NCI-H2196 (cell line): ENCODE measurements around the gene LBHD1.
"Not testable (repeated sequence)": the region's sequence is repeated elsewhere in the genome, so short reads cannot be mapped to it uniquely, and the experiment has no call there.

Experiments used
- DNase-seq: peaks from one replicate; lab custom pipeline; 2025; ENCODE audit not compliant: unreplicated experiment; lab: John Stamatoyannopoulos, UW

LBHD1 gene

DNA sequence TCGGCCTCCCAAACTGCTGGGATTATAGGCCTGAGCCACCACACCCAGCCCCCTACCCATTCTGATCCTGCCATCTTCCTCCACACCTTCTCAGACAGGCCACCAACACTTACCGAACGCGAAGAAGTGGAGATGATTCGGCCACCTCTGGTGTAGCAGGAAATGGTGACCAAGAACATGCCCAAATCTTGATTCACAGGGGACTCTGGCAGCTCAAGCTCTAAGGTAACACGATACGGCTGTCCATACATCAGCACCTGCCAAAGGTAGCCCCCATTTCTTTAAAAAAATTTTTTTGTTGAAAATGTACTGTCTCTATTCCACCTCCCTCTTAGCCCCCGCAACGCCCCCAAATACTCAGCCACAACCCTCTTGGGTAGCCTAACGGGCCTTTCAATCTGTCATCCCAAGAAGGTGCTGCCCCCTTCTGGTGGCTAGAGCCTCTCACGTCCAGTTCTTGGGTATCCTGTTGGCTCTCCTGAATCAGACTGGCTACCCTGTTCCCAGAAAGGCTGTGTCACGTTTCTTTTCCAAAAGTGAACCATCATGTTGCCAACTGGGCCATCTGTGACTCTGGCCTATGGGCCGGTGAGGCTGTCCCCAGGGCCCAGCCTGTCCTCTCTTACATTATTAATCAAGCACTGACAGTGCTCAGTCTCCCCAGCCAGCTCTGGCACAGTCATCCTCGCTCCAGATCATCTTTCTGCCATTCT, 22.5 kb upstream of the LBHD1 start:
- peak; percentile 63 for DNase-seq

DNA sequence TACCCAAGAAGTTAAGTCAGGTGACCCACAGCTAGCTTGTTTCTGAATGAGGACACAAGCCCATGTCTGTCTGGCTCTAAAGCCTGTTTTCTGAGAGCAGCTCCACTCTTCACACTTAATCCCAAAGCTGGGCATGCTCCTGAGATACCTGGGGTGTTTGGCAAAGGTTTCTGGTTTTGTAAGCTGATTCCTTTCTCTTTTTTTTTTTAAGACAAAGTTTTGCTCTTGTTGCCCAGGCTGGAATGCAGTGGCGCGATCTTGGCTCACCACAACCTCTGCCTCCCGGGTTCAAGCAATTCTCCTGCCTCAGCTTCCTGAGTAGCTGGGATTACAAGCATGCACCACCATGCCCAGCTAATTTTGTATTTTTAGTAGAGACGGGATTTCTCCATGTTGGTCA, 21.6 kb upstream of the LBHD1 start:
- DNase-seq, result not testable (repeated sequence)

GRCh38 chr11:62689421-62690183, 17.5 kb upstream of the LBHD1 start, which contains the start of gene LRRN4CL:
LRRN4CL (minus strand) TSS chr11:62689530; CDS start chr11:62688508, 1,022 bp downstream.
- no peak for DNase-seq

GRCh38 chr11:62688491-62688890, 16.4 kb upstream of the LBHD1 start:
- DNase-seq, result no peak

- DNase-seq, result no peak
These were observed 15.7 kb upstream of the LBHD1 start for GRCh38 chr11:62687508-62688396.

GRCh38 chr11:62682518-62682917, 10.5 kb upstream of the LBHD1 start:
- DNase-seq, result no peak

- peak; percentile 50 for DNase-seq
These were observed 8.8 kb upstream of the LBHD1 start for GRCh38 chr11:62680825-62681240.

DNA sequence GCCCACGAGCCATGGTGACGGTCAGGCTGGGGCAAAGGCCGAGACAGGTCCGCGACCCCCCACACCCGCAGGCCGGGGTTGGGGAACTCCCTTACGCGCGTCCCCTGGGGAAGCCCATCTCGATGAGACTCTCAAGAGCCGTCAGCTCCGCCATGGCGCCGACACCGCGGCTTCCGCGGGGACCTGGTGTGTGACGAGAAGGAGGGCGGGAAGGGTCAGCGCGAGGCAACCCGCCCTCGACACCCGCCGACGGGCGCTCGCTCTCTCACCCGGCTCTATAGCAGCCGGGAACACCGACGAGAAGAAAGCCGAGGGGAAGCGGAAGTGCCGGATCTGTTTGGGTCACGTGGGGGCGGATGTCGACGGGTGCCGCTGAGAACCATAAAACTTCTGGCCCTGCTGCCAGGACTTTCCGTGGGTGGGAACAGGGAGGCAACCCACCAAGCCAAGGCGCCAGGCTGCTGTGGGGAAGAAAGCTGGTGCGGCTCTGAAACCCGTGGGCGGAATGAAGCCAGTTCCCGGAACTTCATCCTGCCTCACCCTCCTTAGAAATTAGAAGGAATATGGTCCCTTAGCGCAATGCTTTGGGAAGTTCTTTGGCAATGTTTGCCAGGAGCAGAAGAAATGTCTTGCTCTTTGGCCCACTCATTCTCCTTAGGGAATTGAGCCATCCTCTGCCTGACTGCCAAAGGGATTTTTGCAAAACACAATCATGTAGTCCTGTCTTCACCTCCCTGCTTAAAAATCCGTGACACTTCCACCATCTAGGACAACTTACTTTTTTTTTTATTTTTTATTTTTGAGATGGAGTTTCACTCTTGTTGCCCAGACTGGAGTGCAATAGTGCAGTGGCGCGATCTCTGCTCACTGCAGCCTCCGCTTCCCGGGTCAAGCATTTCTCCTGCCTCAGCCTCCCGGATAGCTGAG, 7.0 kb upstream of the LBHD1 start, which contains the start of gene UBXN1:
TSS of gene UBXN1 (minus strand) at position 304 of the 927 bp plus-strand sequence. CDS start at position 154, 150 bp downstream.
- DNase-seq, result peak; percentile 84

- no peak for DNase-seq
These were observed 6.3 kb upstream of the LBHD1 start for GRCh38 chr11:62678433-62678769.

DNA sequence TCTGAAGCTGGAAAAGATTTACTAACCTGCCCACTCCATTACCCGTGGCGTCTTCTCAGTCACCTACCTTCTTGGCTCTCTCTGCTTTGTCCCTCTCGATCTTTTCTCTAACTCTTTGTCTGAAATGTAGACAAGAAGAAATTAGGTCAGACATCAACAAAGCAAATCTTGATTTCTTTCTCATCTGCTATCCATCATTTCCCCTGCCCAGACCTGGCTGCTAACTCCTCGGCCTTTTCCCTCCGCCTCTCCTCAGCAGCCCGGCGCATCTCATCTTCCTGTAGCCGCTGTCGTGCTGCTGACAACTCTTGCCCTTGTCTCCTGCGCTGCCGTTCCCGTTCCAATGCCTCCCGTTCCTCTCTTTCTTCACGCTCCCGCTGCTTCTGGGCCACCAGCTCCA, 5.6 kb upstream of the LBHD1 start:
- no peak for DNase-seq

- no peak for DNase-seq
These were observed 5.1 kb upstream of the LBHD1 start for GRCh38 chr11:62677156-62677555.

- DNase-seq, result no peak
These were observed 4.6 kb upstream of the LBHD1 start for GRCh38 chr11:62676698-62677097.

DNA sequence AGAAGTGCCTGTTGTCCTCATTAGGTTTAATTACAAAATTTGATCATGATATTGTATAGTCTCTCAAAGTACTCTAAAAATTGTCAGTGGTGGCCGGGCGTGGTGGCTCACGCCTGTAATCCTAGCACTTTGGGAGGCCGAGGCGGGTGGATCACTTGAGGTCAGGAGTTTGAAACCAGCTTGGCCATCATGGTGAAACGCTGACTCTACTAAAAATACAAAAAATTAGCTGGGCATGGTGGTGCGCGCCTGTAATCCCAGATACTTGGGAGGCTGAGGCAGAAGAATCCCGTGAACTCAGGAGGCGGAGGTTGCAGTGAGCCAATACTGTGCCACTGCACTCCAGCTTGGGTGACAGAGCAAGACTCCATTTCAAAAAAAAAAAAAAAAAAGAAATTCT, 3.3 kb upstream of the LBHD1 start:
- not testable (repeated sequence) for DNase-seq

GRCh38 chr11:62673196-62673525, 1.1 kb upstream of the LBHD1 start:
- no peak for DNase-seq

DNA sequence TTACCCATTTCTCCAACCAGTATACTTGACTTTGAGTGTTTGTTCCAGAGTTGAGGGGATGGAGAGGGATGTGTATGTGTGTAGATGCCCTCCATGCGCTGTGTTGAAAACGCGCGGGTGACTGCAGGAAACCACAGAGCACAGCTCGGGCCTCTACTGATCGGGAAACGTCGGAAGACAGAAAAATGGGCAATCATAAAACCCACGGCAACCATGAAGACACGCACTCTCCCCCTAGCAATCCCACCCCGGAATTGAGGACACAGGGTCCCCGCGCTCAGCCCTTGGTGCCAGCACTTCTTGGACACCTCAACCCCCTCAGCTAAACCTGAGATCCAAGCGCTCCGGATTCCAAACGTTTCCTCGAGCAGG, 845 bp downstream of the LBHD1 start:
- DNase-seq, result no peak

GRCh38 chr11:62669420-62670161, 2.5 kb downstream of the LBHD1 start:
- no peak for DNase-seq

DNA sequence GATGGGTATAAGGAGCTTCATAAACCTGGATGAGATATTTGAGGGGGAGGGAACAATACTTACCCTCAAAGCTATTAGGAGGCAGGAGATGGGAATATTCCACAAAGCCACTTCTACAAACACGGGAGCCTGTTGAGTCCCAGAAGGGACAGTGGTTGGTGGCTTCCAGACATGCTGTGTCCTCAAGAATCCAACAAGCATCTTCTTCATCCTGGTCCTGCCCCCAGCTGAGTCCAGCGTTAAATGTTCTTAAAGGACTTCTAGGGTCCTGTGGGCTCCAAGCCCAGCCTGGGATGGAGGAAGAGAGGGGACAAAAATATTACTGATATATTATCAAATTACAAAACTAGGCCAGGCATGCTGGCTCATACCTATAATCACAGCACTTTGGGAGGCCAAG, 4.6 kb downstream of the LBHD1 start:
- no peak for DNase-seq

- DNase-seq, result no peak
These were observed 5.7 kb downstream of the LBHD1 start for GRCh38 chr11:62666259-62666926.

DNA sequence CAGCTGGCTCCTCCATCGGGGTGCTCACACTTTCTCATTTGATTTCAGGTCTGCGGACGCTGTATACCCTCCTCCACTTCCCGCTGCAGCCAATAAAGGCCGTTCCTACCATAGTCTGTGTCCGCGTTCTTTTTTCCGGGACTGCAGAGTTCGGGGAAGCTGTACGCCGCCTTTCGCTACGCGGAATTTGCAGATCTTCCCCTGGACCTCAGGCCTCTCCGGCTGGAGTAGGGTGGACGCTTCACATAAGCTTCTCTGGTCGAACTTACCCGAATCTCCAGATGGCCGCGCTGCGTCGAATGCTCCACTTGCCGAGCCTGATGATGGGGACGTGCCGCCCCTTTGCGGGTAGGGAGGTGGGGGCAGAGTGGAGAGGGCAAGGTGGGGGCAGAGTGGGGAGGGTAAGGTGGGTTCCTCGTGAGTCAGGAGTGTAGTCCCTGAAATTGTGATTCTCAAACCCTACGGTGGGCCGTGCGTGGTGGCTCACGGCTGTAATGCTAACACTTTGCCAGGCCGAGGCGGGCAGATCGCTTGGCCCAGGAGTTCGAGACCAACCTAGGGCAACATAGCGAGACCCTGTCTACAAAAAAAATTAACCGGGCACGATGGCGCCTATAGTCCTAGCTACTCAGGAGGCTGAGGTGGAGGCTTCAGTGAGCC, 6.3 kb downstream of the LBHD1 start:
- no peak for DNase-seq
